ENCODE data around the gene C2CD4C.
"Not testable (repeated sequence)": the region's sequence is repeated elsewhere in the genome, so short reads cannot be mapped to it uniquely, and the experiment has no call there.

- not testable (repeated sequence) for TF ChIP-seq PRDM15 (CRISPR knock-in tag; IDR thresholded peaks at IDR 0.05); POLR2A (IDR thresholded peaks at IDR 0.05; ENCODE audit: low read depth, low read length); ZSCAN29 (IDR thresholded peaks at IDR 0.05); ZNF274 (IDR thresholded peaks at IDR 0.05; ENCODE audit: insufficient read depth, insufficient read length); GABPA (IDR thresholded peaks at IDR 0.05; ENCODE audit: low read depth); REST (IDR thresholded peaks at IDR 0.05; ENCODE audit: low read depth, low read length); MLLT1 (IDR thresholded peaks at IDR 0.05)
These were observed 2.3 kb upstream of the C2CD4C start for GRCh38 chr19:411121-411722.
